H1 (cell line): ENCODE measurements around the gene RAMP3. TPM values are rescaled to one million over a fixed set of nuclear protein-coding genes. Genes with fewer than 3 reads are reported as not detected.

Experiments used
- SUZ12 ChIP-seq: fragments of 200-600 bp; sonication (generic); IDR thresholded peaks from 2 replicates; pipeline ENCODE4 v1.6.1; 2012; ENCODE audit warnings: mild to moderate bottlenecking, inconsistent platforms, low read length, moderate library complexity, mixed read lengths
- polyA plus RNA-seq, 7 experiments: library from polyadenylated mRNA; depleted of rRNA in 3 of 7; stranded (reverse) in 5 of 7; unstranded in 2 of 7; fragments of >200 nt in 5 of 7; fragments of 200-250 nt in 2 of 7; gene quantifications; 1 replicate in 5 of 7; 2 replicates in 1 of 7; 4 replicates in 1 of 7; pipeline versions ENCODE4 v1.2.1 to v1.2.3, GENCODE V29; 2011 to 2013; ENCODE audit warnings: missing spikeins in 2 of 7, mixed read lengths in 2 of 7
- total RNA-seq: library from RNA; stranded (reverse); fragmentation: NEBNext Ultra II Directional; extraction: Animal tissue kit (Norgen Biotek cat#: 25700); gene quantifications from 2 replicates; pipeline ENCODE4 v1.2.1, GENCODE V29; 2021

RAMP3 gene
- total and polyA plus RNA-seq, 2 of the 8 experiments (the other 6 are each of a cell fraction or from before 2014, with no cell fraction given) = 0.88 to 0.98 TPM

DNA sequence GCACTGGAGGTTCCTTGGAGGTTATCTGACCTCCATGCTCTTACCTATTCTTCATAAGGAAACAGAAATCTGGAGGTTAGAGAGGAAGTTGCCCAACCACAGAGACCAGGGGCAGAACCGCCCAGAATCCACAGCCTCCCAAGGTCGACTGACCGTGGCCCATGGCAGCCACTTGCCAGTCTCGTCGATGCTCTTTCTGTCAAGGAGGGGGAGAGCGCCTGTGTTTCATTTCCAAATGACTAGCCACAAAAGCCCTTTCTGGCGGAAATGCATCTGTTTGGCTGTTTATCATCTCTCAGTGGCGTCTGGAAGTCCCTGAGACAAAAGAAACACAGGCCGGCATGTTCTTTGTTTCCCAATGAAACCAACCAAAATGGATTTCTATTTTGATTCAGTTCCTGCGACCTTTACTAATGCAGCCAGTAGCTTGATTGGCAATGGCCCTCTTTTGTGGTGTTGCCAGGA lies 2.9 kb downstream of the RAMP3 start (continued):
- TF ChIP-seq SUZ12 = no peak
